Glutamatergic neuron (in vitro differentiated cells): ENCODE results near the gene GALR1. TPM values are rescaled to one million over a fixed set of nuclear protein-coding genes. Genes with fewer than 3 reads are reported as not detected.
"Not testable (repeated sequence)": the region's sequence is repeated elsewhere in the genome, so short reads cannot be mapped to it uniquely, and the experiment has no call there.

ENCODE experiments used
- DNase-seq: peaks from one replicate; pipeline ENCODE4 v3.0.0; 2022
- H3K27ac Mint-ChIP-seq: one replicate; pipeline ENCODE4 v1.8.0; 2020; ENCODE audit warnings: mild to moderate bottlenecking, mixed read lengths, inconsistent platforms; ENCODE audit not compliant: unreplicated experiment
- H3K27me3 Mint-ChIP-seq: one replicate; pipeline ENCODE4 v1.8.0; 2020; ENCODE audit warnings: mild to moderate bottlenecking, moderate library complexity, mixed read lengths, inconsistent platforms; ENCODE audit not compliant: unreplicated experiment
- H3K36me3 Mint-ChIP-seq: one replicate; pipeline ENCODE4 v1.8.0; 2020; ENCODE audit warnings: mild to moderate bottlenecking, mixed read lengths, inconsistent platforms; ENCODE audit not compliant: unreplicated experiment
- H3K4me1 Mint-ChIP-seq: one replicate; pipeline ENCODE4 v1.8.0; 2020; ENCODE audit warnings: mild to moderate bottlenecking, low read depth, mixed read lengths, inconsistent platforms; ENCODE audit not compliant: unreplicated experiment
- H3K4me3 Mint-ChIP-seq: one replicate; pipeline ENCODE4 v1.8.0; 2020; ENCODE audit warnings: mild to moderate bottlenecking, mixed read lengths, inconsistent platforms; ENCODE audit not compliant: unreplicated experiment
- H3K9me3 Mint-ChIP-seq: one replicate; pipeline ENCODE4 v1.8.0; 2020; ENCODE audit warnings: mild to moderate bottlenecking, moderate library complexity, mixed read lengths, inconsistent platforms; ENCODE audit not compliant: unreplicated experiment
- CTCF ChIP-seq: fragments of 200-600 bp; sonication (generic); IDR thresholded peaks from one replicate; pipeline ENCODE4 v1.5.0; 2021; ENCODE audit not compliant: partially characterized antibody, unreplicated experiment
- total RNA-seq: library from RNA; stranded (reverse); fragmentation: NEBNext Ultra II Directional; extraction: Animal tissue kit (Norgen Biotek cat#: 25700); gene quantifications from one replicate; pipeline ENCODE4 v1.2.1, GENCODE V29; 2021; ENCODE audit not compliant: unreplicated experiment

The GALR1 gene
- total RNA-seq, 1 donor from 2014 or later: 0.49 TPM

DNA sequence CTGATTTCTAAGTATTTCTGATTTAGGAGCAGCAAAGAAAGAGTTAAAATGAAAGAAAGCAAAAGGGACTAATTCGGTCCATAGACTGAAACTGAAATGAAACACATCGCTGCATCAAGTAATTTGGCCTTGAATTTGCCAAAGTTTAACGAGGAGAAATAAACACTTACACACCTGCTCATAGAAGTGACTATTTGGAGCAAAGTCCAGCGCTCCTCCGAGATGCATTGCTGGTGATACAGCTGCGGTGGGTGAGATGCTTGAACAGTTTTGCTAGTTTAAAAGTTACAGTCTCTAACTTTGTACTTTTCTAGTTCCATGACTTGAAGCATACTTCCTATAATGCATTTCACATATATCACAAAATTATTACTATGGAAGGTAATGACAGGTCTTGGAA is 18.3 kb downstream of the GALR1 start:
- Mint-ChIP-seq H3K27ac (no peak overlapping the region), H3K36me3 (peaks cover 13% of the 10 kb centered on the region), H3K4me3 (no peak overlapping the region), H3K9me3 (peaks cover 1% of the 10 kb centered on the region), H3K4me1 (peaks cover 1% of the 10 kb centered on the region), H3K27me3 (no peaks in the 10 kb centered on the region)
- TF ChIP-seq CTCF: no peak
- no peak for DNase-seq

GRCh38 chr18:77268456-77268855 is 18.8 kb downstream of the GALR1 start:
- peaks cover 1% of the 10 kb centered on the region for H3K9me3 Mint-ChIP-seq
- H3K27ac Mint-ChIP-seq: no peak overlapping the region
- no peak for DNase-seq
- peaks cover 1% of the 10 kb centered on the region for H3K4me1 Mint-ChIP-seq
- H3K4me3 Mint-ChIP-seq: no peak overlapping the region
- peaks cover 13% of the 10 kb centered on the region for H3K36me3 Mint-ChIP-seq
- no peak for TF ChIP-seq CTCF
- H3K27me3 Mint-ChIP-seq: no peaks in the 10 kb centered on the region

- Mint-ChIP-seq H3K9me3 (no peaks in the 10 kb centered on the region), H3K4me3 (no peak overlapping the region), H3K36me3 (peaks cover 14% of the 10 kb centered on the region), H3K27me3 (no peaks in the 10 kb centered on the region), H3K4me1 (peaks cover 1% of the 10 kb centered on the region), H3K27ac (no peak overlapping the region)
- TF ChIP-seq CTCF: no peak
- no peak for DNase-seq
These were observed 22.2 kb downstream of the GALR1 start for GRCh38 chr18:77271576-77272481.

DNA sequence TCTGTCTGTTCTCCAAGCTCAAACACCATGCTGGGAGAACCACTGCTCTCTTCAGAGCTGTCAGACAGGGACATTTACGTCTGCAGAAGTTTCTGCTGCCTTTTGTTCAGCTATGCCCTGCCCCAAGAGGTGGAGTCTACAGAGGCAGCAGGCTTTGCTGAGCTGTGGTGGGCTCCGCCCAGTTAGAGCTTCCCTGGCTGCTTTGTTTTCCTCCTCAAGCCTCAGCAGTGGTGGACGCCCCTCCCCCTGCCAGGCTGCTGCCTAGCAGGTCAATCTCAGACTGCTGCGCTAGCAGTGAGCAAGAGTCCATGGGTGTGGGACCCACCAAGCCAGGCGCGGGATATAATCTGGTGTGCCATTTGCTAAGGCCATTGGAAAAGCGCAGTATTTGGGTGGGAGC is 41.2 kb downstream of the GALR1 start:
- not testable (repeated sequence) for H3K4me1 Mint-ChIP-seq, H3K4me3 Mint-ChIP-seq, H3K9me3 Mint-ChIP-seq, H3K27me3 Mint-ChIP-seq, DNase-seq, H3K27ac Mint-ChIP-seq
- peaks cover 32% of the 10 kb centered on the region for H3K36me3 Mint-ChIP-seq

DNA sequence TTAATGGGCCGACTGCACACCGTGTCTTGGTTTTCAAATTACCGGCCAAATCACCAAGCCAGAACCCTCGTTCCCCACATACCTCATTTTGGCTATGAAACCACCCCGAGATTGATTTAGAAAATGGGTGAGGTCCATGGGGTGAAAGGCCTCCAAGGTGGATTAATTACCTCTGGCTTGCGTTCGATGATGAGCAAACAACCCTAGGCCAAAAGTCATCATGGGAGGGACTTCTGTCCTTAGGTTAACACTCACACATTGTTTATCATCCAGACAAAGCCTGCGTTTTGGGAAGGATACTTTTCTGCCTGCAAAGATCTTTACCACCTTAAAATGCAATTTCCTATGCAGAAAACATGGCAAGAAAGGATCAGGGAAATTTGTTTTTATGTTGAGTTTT is 48.5 kb downstream of the GALR1 start:
- no peak for TF ChIP-seq CTCF
- peaks cover 18% of the 10 kb centered on the region for H3K9me3 Mint-ChIP-seq
- peaks cover 12% of the 10 kb centered on the region for H3K27me3 Mint-ChIP-seq
- DNase-seq: no peak
- no peaks in the 10 kb centered on the region for H3K36me3 Mint-ChIP-seq
- no peak overlapping the region for H3K4me3 Mint-ChIP-seq
- H3K4me1 Mint-ChIP-seq: peaks cover 22% of the 10 kb centered on the region
- H3K27ac Mint-ChIP-seq: no peak overlapping the region
